K562 (cell line): Measurements from ENCODE around the gene ATF6B. TPM values are rescaled to one million over a fixed set of nuclear protein-coding genes. Genes with fewer than 3 reads are reported as not detected.

ENCODE experiments used
- CHCHD3 ChIP-seq: fragments of 250-450 bp; sonication (Bioruptor Pico); IDR thresholded peaks from 2 replicates; pipeline ENCODE4 v2.1.2; 2022; ENCODE audit warnings: mild to moderate bottlenecking
- HOXB6 ChIP-seq: fragments of 250-450 bp; sonication (Bioruptor Pico); IDR thresholded peaks from 2 replicates; pipeline ENCODE4 v1.5.1; 2022; ENCODE audit warnings: mild to moderate bottlenecking, borderline replicate concordance
- RBFOX2 ChIP-seq: fragments of 200-400 bp; formaldehyde crosslinking; IDR thresholded peaks from 2 replicates; pipeline ENCODE4 v1.6.1; 2017; ENCODE audit warnings: low read depth, mild to moderate bottlenecking, low read length, moderate library complexity
- SIN3B ChIP-seq: fragments of 450-650 bp; IDR thresholded peaks from 2 replicates; pipeline ENCODE4 v1.6.1; 2017; ENCODE audit warnings: low read depth, mild to moderate bottlenecking, moderate library complexity
- SIX5 ChIP-seq, 2 experiments: IDR thresholded peaks; 2 replicates each; pipeline ENCODE4 v1.6.1; 2011; ENCODE audit warnings: low read length in 2 of 2, borderline replicate concordance in 1 of 2, low read depth in 1 of 2, mild to moderate bottlenecking in 1 of 2, moderate library complexity in 1 of 2; ENCODE audit not compliant: insufficient read depth in 1 of 2
- polyA plus RNA-seq, 8 experiments: library from polyadenylated mRNA; depleted of rRNA in 4 of 8; stranded (reverse) in 5 of 8; unstranded in 3 of 8; fragments of >200 nt; fragmentation: Nextera tagmentation in 2 of 8; fragmentation: Illumina TruSeq in 1 of 8; extraction: Ambion mirVana in 2 of 8; extraction: Trizol in 1 of 8; gene quantifications; 2 replicates each; pipeline versions ENCODE4 v1.2.1 to v1.2.3, GENCODE V29; 2011 to 2014; ENCODE audit warnings: inconsistent platforms in 1 of 8, missing spikeins in 1 of 8
- total RNA-seq, 7 experiments: library from RNA; depleted of rRNA in 6 of 7; stranded (reverse); fragments of >200 nt in 6 of 7; fragmentation: Illumina TruSeq in 2 of 7; extraction: Trizol in 2 of 7; gene quantifications; 2 replicates each; pipeline versions ENCODE4 v1.2.1 to v1.2.3, GENCODE V29; 2011 to 2021; ENCODE audit warnings: low replicate concordance in 1 of 7
- TF ChIP-seq, protein P1 (sequence below), 2 experiments: fragments of 450-650 bp; IDR thresholded peaks; 2 replicates each; pipeline ENCODE4 v1.6.1; 2018; ENCODE audit warnings: mild to moderate bottlenecking in 2 of 2, low read depth in 1 of 2; ENCODE audit not compliant: partially characterized antibody in 2 of 2
- TF ChIP-seq, protein P2 (sequence below), 3 experiments: fragments of 200-800 bp in 1 of 3; sonication (Bioruptor generic) in 1 of 3; sonication (generic) in 1 of 3; formaldehyde crosslinking in 1 of 3; IDR thresholded peaks; 2 replicates each; pipeline versions ENCODE4 v1.6.1 to v1.8.0; 2016 to 2022; ENCODE audit warnings: mild to moderate bottlenecking in 2 of 3, missing compliant biosample characterization in 2 of 3, missing genetic modification characterization in 2 of 3, missing genetic modification reagents in 1 of 3
- TF ChIP-seq, protein P3 (sequence below): sonication (generic); formaldehyde crosslinking; IDR thresholded peaks from 2 replicates; pipeline ENCODE4 v1.8.0; 2023; ENCODE audit warnings: missing genetic modification reagents, mild to moderate bottlenecking, borderline replicate concordance
- TF ChIP-seq, protein P4 (sequence below): sonication (generic); formaldehyde crosslinking; IDR thresholded peaks from 2 replicates; pipeline ENCODE4 v1.8.0; 2023; ENCODE audit warnings: mild to moderate bottlenecking, missing genetic modification reagents

Gene ATF6B
- total and polyA plus RNA-seq, 9 of the 15 experiments (the other 6 are each of a cell fraction or from before 2014, with no cell fraction given), result 20.7 to 131 (median 31.7) TPM

DNA sequence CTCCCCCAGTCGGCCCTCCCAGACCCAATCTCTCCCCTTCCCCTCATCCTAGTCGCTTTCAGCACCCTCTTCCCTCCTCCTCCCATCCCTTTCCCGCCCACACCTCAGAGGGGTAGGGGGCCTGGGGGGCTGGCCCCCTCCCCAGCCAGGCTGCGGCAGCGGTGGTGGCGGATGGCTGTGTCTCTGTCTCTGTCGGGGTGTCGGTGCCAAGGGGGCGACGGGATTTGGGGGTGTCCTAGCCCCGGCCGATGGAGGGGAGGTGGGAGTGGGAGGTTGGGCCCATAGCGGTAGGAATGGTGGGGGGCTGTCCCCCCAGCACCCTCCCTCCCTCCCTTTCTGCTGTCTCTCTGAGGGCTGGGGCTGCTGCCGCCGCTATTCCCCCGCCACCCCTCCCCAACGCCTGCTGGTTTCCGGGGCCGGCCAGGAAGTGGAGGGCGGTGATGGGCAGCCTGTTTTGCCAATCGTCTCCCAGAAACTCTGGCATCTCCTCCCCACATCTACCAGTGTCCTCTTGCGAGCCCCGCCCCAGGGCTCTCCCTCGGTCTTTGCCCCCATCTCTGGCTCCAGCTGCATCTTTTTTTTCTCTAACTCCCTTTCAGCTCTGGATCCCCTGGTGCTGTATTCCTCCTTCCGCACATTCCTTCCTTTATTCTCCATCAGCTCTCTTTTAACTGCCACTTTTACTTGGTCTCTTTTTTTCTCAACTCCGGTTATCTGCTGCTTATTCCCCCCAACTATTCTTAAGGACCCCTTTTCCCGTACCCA, 47.8 kb upstream of the ATF6B start, which contains the start of gene AGPAT1 (continued):
- TF ChIP-seq, protein P1, sequence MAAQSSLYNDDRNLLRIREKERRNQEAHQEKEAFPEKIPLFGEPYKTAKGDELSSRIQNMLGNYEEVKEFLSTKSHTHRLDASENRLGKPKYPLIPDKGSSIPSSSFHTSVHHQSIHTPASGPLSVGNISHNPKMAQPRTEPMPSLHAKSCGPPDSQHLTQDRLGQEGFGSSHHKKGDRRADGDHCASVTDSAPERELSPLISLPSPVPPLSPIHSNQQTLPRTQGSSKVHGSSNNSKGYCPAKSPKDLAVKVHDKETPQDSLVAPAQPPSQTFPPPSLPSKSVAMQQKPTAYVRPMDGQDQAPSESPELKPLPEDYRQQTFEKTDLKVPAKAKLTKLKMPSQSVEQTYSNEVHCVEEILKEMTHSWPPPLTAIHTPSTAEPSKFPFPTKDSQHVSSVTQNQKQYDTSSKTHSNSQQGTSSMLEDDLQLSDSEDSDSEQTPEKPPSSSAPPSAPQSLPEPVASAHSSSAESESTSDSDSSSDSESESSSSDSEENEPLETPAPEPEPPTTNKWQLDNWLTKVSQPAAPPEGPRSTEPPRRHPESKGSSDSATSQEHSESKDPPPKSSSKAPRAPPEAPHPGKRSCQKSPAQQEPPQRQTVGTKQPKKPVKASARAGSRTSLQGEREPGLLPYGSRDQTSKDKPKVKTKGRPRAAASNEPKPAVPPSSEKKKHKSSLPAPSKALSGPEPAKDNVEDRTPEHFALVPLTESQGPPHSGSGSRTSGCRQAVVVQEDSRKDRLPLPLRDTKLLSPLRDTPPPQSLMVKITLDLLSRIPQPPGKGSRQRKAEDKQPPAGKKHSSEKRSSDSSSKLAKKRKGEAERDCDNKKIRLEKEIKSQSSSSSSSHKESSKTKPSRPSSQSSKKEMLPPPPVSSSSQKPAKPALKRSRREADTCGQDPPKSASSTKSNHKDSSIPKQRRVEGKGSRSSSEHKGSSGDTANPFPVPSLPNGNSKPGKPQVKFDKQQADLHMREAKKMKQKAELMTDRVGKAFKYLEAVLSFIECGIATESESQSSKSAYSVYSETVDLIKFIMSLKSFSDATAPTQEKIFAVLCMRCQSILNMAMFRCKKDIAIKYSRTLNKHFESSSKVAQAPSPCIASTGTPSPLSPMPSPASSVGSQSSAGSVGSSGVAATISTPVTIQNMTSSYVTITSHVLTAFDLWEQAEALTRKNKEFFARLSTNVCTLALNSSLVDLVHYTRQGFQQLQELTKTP (IDR thresholded peaks at IDR 0.05; ENCODE audit: low read depth in 1 of 2, partially characterized antibody in 2 of 2), result peak; percentile 41 to 55
- TF ChIP-seq, protein P2, sequence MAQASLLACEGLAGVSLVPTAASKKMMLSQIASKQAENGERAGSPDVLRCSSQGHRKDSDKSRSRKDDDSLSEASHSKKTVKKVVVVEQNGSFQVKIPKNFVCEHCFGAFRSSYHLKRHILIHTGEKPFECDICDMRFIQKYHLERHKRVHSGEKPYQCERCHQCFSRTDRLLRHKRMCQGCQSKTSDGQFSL (CRISPR knock-in tag; IDR thresholded peaks at IDR 0.05), result no peak
- TF ChIP-seq, protein P2 (tag; IDR thresholded peaks at IDR 0.05), result 0 out of 4 replicates have a peak, but pooled peaks of 1 of the 2 experiments have one; percentile 33
- TF ChIP-seq HOXB6 (CRISPR knock-in tag), result no peak
- TF ChIP-seq SIN3B, result peak; percentile 20; the same call in 1 of the 2 replicates
- TF ChIP-seq, protein P3, sequence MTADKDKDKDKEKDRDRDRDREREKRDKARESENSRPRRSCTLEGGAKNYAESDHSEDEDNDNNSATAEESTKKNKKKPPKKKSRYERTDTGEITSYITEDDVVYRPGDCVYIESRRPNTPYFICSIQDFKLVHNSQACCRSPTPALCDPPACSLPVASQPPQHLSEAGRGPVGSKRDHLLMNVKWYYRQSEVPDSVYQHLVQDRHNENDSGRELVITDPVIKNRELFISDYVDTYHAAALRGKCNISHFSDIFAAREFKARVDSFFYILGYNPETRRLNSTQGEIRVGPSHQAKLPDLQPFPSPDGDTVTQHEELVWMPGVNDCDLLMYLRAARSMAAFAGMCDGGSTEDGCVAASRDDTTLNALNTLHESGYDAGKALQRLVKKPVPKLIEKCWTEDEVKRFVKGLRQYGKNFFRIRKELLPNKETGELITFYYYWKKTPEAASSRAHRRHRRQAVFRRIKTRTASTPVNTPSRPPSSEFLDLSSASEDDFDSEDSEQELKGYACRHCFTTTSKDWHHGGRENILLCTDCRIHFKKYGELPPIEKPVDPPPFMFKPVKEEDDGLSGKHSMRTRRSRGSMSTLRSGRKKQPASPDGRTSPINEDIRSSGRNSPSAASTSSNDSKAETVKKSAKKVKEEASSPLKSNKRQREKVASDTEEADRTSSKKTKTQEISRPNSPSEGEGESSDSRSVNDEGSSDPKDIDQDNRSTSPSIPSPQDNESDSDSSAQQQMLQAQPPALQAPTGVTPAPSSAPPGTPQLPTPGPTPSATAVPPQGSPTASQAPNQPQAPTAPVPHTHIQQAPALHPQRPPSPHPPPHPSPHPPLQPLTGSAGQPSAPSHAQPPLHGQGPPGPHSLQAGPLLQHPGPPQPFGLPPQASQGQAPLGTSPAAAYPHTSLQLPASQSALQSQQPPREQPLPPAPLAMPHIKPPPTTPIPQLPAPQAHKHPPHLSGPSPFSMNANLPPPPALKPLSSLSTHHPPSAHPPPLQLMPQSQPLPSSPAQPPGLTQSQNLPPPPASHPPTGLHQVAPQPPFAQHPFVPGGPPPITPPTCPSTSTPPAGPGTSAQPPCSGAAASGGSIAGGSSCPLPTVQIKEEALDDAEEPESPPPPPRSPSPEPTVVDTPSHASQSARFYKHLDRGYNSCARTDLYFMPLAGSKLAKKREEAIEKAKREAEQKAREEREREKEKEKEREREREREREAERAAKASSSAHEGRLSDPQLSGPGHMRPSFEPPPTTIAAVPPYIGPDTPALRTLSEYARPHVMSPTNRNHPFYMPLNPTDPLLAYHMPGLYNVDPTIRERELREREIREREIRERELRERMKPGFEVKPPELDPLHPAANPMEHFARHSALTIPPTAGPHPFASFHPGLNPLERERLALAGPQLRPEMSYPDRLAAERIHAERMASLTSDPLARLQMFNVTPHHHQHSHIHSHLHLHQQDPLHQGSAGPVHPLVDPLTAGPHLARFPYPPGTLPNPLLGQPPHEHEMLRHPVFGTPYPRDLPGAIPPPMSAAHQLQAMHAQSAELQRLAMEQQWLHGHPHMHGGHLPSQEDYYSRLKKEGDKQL (CRISPR knock-in tag), result peak; percentile 88; the same call in 1 of the 2 replicates
- no peak for TF ChIP-seq CHCHD3 (CRISPR knock-in tag)
- TF ChIP-seq, protein P4, sequence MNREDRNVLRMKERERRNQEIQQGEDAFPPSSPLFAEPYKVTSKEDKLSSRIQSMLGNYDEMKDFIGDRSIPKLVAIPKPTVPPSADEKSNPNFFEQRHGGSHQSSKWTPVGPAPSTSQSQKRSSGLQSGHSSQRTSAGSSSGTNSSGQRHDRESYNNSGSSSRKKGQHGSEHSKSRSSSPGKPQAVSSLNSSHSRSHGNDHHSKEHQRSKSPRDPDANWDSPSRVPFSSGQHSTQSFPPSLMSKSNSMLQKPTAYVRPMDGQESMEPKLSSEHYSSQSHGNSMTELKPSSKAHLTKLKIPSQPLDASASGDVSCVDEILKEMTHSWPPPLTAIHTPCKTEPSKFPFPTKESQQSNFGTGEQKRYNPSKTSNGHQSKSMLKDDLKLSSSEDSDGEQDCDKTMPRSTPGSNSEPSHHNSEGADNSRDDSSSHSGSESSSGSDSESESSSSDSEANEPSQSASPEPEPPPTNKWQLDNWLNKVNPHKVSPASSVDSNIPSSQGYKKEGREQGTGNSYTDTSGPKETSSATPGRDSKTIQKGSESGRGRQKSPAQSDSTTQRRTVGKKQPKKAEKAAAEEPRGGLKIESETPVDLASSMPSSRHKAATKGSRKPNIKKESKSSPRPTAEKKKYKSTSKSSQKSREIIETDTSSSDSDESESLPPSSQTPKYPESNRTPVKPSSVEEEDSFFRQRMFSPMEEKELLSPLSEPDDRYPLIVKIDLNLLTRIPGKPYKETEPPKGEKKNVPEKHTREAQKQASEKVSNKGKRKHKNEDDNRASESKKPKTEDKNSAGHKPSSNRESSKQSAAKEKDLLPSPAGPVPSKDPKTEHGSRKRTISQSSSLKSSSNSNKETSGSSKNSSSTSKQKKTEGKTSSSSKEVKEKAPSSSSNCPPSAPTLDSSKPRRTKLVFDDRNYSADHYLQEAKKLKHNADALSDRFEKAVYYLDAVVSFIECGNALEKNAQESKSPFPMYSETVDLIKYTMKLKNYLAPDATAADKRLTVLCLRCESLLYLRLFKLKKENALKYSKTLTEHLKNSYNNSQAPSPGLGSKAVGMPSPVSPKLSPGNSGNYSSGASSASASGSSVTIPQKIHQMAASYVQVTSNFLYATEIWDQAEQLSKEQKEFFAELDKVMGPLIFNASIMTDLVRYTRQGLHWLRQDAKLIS (CRISPR knock-in tag), result 0 out of 2 replicates have a peak, but pooled peaks have one; percentile 35
- no peak for TF ChIP-seq SIX5 (IDR thresholded peaks at IDR 0.05; ENCODE audit: borderline replicate concordance in 1 of 2, insufficient read depth in 1 of 2, low read depth in 1 of 2, low read length in 2 of 2)
- peak; percentile 77 for TF ChIP-seq RBFOX2
